ENCODE data around the gene MFSD12. TPM values are rescaled to one million over a fixed set of nuclear protein-coding genes. Genes with fewer than 3 reads are reported as not detected.

The MFSD12 gene
- total and polyA plus RNA-seq, 2 of the 8 experiments (the other 6 are each of a cell fraction or from before 2014, with no cell fraction given), result 59.6 to 71.3 TPM

DNA sequence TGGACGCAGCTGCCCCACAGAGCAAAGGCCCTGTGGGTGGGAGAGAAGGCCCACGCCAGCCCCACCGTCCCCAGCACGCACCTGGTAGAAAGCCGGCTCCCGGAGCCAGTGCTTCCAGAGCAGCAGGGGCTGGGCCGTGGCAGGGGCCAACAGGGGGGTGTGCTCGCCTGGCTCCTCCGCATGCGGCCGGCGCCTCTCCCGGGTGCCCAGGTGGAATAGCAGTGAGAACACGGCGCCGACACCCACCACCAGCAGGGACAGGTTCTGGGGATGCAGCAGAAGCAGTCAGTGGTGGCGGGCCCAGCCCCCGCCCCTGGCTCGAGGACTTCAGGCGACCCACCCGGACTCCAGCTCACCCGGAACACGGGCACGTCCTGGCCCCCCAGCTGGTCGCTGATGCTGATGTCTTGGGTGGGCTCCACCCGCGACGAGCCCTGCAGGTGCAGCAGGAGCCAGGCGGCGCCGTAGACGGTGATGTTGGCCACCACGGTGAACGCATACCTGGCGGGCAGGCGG, 9.6 kb downstream of the MFSD12 start (continued):
- TF ChIP-seq, protein P1, sequence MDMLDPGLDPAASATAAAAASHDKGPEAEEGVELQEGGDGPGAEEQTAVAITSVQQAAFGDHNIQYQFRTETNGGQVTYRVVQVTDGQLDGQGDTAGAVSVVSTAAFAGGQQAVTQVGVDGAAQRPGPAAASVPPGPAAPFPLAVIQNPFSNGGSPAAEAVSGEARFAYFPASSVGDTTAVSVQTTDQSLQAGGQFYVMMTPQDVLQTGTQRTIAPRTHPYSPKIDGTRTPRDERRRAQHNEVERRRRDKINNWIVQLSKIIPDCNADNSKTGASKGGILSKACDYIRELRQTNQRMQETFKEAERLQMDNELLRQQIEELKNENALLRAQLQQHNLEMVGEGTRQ (IDR thresholded peaks at IDR 0.05; ENCODE audit: low read length), result no peak
- TF ChIP-seq SIN3A (conservative IDR thresholded peaks at IDR 0.05 in 1 of 2, IDR thresholded peaks at IDR 0.05 in 1 of 2; ENCODE audit: low read depth in 1 of 2, low read length in 2 of 2) (no peak), RNF2 (IDR thresholded peaks at IDR 0.05; ENCODE audit: borderline replicate concordance, low read depth, low read length, missing control alignments, poor library complexity, severe bottlenecking) (no peak)

Measured in H1 (cell line).